ENCODE data around the gene INO80C.
"Not testable (repeated sequence)": the region's sequence is repeated elsewhere in the genome, so short reads cannot be mapped to it uniquely, and the experiment has no call there.

The INO80C gene

GRCh38 chr18:35458271-35458670, 39.5 kb downstream of the INO80C start:
- no peak for DNase-seq (ENCODE audit: extremely low spot score)
- ChIA-PET CTCF (no interaction called here), POLR2A (interaction anchor here (1.3 kb wide), 1 partner anchor 39 kb away, joined by 3 read pairs; no protein-coding TSS in a partner anchor)
- TF ChIP-seq ARNT (IDR thresholded peaks at IDR 0.05) (no peak), LEF1 (IDR thresholded peaks at IDR 0.05; ENCODE audit: borderline replicate concordance) (no peak), PKNOX1 (IDR thresholded peaks at IDR 0.05) (no peak), ZNF384 (IDR thresholded peaks at IDR 0.05) (no peak), HDGF (IDR thresholded peaks at IDR 0.05; ENCODE audit: borderline replicate concordance) (no peak), NFRKB (IDR thresholded peaks at IDR 0.05) (no peak), FOXK2 (IDR thresholded peaks at IDR 0.05) (no peak), SUZ12 (IDR thresholded peaks at IDR 0.05) (no peak), TARDBP (IDR thresholded peaks at IDR 0.05) (no peak), ELF4 (IDR thresholded peaks at IDR 0.05) (no peak), BHLHE40 (IDR thresholded peaks at IDR 0.05; ENCODE audit: borderline replicate concordance) (no peak), CTBP1 (IDR thresholded peaks at IDR 0.05; ENCODE audit: borderline replicate concordance) (no peak)

GRCh38 chr18:35457140-35457704, 40.5 kb downstream of the INO80C start:
- CTCF ChIA-PET, result interaction anchor here (0.6 to 0.7 kb wide), 3 partner anchors 35 to 795 kb away, joined by 3 to 6 read pairs (median 4); no protein-coding TSS in a partner anchor
- POLR2A ChIA-PET, result no interaction called here
- DNase-seq (ENCODE audit: extremely low spot score), result no peak
- TF ChIP-seq TARDBP (IDR thresholded peaks at IDR 0.05) (no peak), ELF4 (IDR thresholded peaks at IDR 0.05) (no peak), FOXK2 (IDR thresholded peaks at IDR 0.05) (no peak)

DNA sequence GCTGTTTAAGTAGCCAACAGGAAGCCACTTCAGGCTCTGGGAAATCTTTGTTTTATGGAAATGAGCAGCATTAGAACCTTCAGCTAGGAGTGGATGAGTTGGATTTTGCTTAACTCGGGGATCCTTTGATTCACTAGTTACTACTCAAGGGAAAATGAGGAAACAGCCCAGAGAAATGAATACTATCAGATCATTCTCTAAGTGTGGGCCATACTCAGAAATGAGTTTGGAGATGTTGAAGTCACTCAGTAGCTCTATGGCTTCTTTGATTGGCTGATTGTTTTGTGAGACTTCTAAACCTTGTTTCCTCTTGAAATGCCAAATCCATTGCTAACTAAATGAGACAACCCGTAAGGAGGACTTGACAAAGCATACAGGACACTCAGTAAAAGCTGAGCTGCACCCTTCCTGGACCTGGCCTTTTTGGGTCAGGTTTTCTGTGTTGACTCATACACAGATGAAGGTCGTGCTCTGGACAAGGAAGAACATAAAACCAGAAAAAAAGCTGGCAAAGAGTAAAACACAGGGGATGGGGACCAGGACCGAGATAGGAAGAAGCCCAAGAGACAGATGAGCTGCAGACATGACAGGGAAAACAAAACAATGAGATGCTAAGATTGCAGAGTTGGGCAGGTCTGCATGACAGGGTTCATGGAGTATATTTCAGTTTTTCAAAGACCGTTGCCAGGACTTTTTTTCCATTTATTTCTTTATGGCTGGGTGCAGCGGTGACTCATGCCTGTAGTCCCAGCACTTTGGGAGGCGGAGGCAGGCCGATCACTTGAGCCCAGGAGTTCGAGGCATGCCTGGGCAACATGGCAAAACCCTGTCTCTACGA, 41.6 kb downstream of the INO80C start:
- no peak for TF ChIP-seq TARDBP (IDR thresholded peaks at IDR 0.05)
- no peak for TF ChIP-seq BHLHE40 (IDR thresholded peaks at IDR 0.05; ENCODE audit: borderline replicate concordance)
- no peak for TF ChIP-seq ZNF384 (IDR thresholded peaks at IDR 0.05)
- TF ChIP-seq SUZ12 (IDR thresholded peaks at IDR 0.05), result no peak
- TF ChIP-seq FOXK2 (IDR thresholded peaks at IDR 0.05), result no peak
- TF ChIP-seq FOXA1 (IDR thresholded peaks at IDR 0.05), result no peak
- TF ChIP-seq NFRKB (IDR thresholded peaks at IDR 0.05), result no peak
- TF ChIP-seq SP1 (IDR thresholded peaks at IDR 0.05), result no peak
- CTCF ChIA-PET, result interaction anchor here (0.6 kb wide), 1 partner anchor 941 kb away, joined by 4 read pairs; no protein-coding TSS in a partner anchor
- DNase-seq (ENCODE audit: extremely low spot score), result no peak
- POLR2A ChIA-PET, result no interaction called here

GRCh38 chr18:35454803-35455202, 43.0 kb downstream of the INO80C start:
- no peak for DNase-seq (ENCODE audit: extremely low spot score)
- CTCF ChIA-PET, result no interaction called here
- POLR2A ChIA-PET, result no interaction called here
- TF ChIP-seq FOXM1 (IDR thresholded peaks at IDR 0.05; ENCODE audit: borderline replicate concordance), result no peak

GRCh38 chr18:35453065-35453464, 44.7 kb downstream of the INO80C start:
- CTCF ChIA-PET; POLR2A ChIA-PET; DNase-seq (ENCODE audit: extremely low spot score): not testable (repeated sequence)

DNA sequence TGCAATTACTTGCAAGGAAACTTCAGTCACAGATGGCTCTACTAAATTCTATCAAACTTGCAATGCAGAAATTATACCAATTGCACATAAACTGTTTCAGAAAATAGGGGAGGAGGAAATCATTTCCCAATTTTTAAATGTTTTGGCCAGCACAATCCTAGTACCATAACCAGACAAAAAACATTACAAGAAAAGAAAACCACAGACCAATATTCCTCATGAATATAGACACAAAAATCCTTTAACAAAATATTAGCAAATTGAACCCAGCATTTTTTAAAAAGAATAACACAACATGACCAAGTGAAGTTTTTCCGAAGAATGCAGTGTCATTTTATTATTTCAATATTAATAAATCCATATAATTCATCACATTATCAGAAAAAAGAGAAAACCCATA, 45.8 kb downstream of the INO80C start:
- TF ChIP-seq LEF1 (IDR thresholded peaks at IDR 0.05; ENCODE audit: borderline replicate concordance) (no peak), CTBP1 (IDR thresholded peaks at IDR 0.05; ENCODE audit: borderline replicate concordance) (no peak), ARNT (IDR thresholded peaks at IDR 0.05) (no peak), TARDBP (IDR thresholded peaks at IDR 0.05) (no peak), ZNF384 (IDR thresholded peaks at IDR 0.05) (no peak), FOXA1 (IDR thresholded peaks at IDR 0.05) (no peak), FOXK2 (IDR thresholded peaks at IDR 0.05) (no peak), NFRKB (IDR thresholded peaks at IDR 0.05) (no peak), SUZ12 (IDR thresholded peaks at IDR 0.05) (no peak), L3MBTL2 (conservative IDR thresholded peaks at IDR 0.05) (no peak), HDGF (IDR thresholded peaks at IDR 0.05; ENCODE audit: borderline replicate concordance) (no peak), ELF4 (IDR thresholded peaks at IDR 0.05) (no peak), FOXM1 (IDR thresholded peaks at IDR 0.05; ENCODE audit: borderline replicate concordance) (no peak), SP1 (IDR thresholded peaks at IDR 0.05) (no peak), BHLHE40 (IDR thresholded peaks at IDR 0.05; ENCODE audit: borderline replicate concordance) (no peak)
- ChIA-PET CTCF (no interaction called here), POLR2A (no interaction called here)
- no peak for DNase-seq (ENCODE audit: extremely low spot score)

- TF ChIP-seq CTBP1 (IDR thresholded peaks at IDR 0.05; ENCODE audit: borderline replicate concordance) (no peak), FOXK2 (IDR thresholded peaks at IDR 0.05) (no peak), BHLHE40 (IDR thresholded peaks at IDR 0.05; ENCODE audit: borderline replicate concordance) (no peak), LEF1 (IDR thresholded peaks at IDR 0.05; ENCODE audit: borderline replicate concordance) (no peak), ARNT (IDR thresholded peaks at IDR 0.05) (no peak), ZNF384 (IDR thresholded peaks at IDR 0.05) (no peak), NFRKB (IDR thresholded peaks at IDR 0.05) (no peak)
- POLR2A ChIA-PET, result no interaction called here
- CTCF ChIA-PET, result no interaction called here
- DNase-seq (ENCODE audit: extremely low spot score), result no peak
These were observed 46.7 kb downstream of the INO80C start for GRCh38 chr18:35451032-35451431.

DNA sequence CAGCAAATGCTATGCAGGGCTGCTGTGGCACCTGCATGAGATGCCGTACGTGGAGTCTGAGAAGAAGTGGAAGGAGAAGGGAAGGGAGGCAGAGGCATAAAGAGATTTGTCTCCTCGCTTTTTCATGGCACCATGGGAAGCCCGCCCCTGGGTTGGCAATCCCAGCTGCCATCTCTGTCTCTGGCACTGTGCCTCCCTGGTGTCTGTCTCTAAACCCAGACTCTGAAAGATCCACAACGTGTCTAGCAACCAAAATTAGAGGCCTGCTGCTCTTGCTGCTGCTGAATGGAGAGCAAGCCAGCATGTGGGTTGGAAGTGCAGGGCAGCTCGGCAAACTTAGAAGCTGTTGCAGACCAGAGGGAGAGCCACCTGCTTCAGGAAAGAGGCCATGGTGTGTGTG, 53.1 kb downstream of the INO80C start:
- POLR2A ChIA-PET, result no interaction called here
- no peak for TF ChIP-seq LEF1 (IDR thresholded peaks at IDR 0.05; ENCODE audit: borderline replicate concordance)
- TF ChIP-seq FOXA1 (IDR thresholded peaks at IDR 0.05), result no peak
- no peak for TF ChIP-seq FOXM1 (IDR thresholded peaks at IDR 0.05; ENCODE audit: borderline replicate concordance)
- TF ChIP-seq FOXK2 (IDR thresholded peaks at IDR 0.05), result no peak
- TF ChIP-seq CTBP1 (IDR thresholded peaks at IDR 0.05; ENCODE audit: borderline replicate concordance), result no peak
- no peak for TF ChIP-seq NFRKB (IDR thresholded peaks at IDR 0.05)
- no peak for TF ChIP-seq TARDBP (IDR thresholded peaks at IDR 0.05)
- TF ChIP-seq ELF4 (IDR thresholded peaks at IDR 0.05), result no peak
- no peak for TF ChIP-seq SUZ12 (IDR thresholded peaks at IDR 0.05)
- no peak for TF ChIP-seq ZNF384 (IDR thresholded peaks at IDR 0.05)
- TF ChIP-seq BHLHE40 (IDR thresholded peaks at IDR 0.05; ENCODE audit: borderline replicate concordance), result no peak
- TF ChIP-seq L3MBTL2 (conservative IDR thresholded peaks at IDR 0.05), result no peak
- no peak for TF ChIP-seq HDGF (IDR thresholded peaks at IDR 0.05; ENCODE audit: borderline replicate concordance)
- no peak for TF ChIP-seq PKNOX1 (IDR thresholded peaks at IDR 0.05)
- no peak for TF ChIP-seq ARNT (IDR thresholded peaks at IDR 0.05)
- TF ChIP-seq SP1 (IDR thresholded peaks at IDR 0.05), result no peak
- CTCF ChIA-PET, result interaction anchor here (0.6 kb wide), 1 partner anchor 439 kb away, joined by 3 read pairs; no protein-coding TSS in a partner anchor
- no peak for DNase-seq (ENCODE audit: extremely low spot score)
